Stimulated activated CD8-positive, alpha-beta memory T cell treated with anti-CD3 and anti-CD28 coated beads, Interleukin-12 subunit alpha, Interleukin-12 subunit beta, amount 100 ng/mL, for 24 hours (primary cell): ENCODE measurements around the gene LRRC28.

ENCODE experiments used
- DNase-seq: peaks from one replicate; pipeline ENCODE4 v3.0.0-alpha.2; 2020; ENCODE audit errors: extremely low read depth

The LRRC28 gene

DNA sequence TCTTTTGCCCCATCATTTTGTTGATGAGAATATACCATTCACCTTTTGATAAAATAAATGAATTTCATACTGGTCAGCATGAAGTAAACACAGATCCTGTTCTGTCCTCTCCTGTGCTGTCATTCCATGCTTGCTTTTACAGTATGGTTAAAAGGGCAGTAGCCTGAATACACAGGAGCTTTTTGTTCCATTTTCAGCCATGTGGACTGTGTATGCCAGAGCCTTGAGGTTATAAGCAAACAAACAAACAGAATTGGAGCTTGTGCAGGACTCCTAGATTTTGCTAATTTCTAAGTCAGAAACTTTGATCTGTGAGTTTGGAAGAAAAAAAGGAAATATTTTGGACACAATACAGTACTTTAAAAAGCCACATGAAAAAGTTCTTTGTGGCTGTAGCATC lies 91.9 kb downstream of the LRRC28 start:
- no peak for DNase-seq

DNA sequence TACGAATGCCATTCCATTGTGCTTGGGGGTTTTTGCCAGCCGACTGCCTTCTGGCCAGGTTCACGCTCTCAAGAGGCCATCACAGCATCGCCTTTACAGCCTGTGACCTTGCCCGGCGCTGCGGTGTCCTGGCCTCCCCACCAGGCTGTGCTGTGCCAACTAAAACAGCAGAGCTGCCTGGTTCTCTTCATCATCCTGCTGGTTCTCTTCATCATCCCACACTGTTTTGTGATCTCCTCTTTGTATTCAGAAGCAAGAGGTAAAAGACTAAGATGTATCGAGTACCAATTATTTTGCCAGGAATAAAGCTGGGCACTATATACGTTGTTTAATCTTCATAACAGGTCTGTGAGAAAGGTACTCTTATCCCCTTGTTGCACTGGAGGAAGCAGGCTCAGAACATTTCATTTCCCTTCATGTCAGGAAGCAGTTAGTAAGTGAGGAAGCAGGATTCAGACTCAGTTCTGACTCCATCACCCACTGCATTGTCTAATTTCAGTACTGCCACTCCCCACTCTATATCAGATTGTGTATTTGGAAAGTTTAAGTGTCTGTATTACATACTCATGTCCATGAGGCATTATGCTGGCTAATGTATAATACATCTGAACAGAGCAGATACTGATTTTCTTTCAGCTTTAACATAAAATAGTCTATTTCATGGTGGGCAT lies 92.7 kb downstream of the LRRC28 start:
- DNase-seq: no peak

DNA sequence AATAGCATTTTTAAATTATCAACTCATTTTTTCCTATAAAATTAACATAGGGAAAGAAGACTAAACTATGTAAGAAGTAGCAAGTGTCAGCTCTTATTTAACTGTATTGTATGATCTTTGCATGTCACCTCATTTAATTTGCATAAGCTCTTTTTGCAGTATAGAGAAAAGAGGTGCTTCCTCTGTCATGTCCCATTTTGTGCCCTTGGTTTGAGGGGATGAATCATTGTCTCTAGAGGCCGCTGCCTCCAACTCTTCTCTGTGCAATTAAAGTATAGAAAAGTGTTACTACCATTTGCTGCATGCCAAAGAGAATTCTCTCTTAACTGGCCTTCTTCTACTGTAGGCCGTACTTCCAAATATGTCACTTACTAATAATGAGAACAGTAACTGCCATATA lies 93.4 kb downstream of the LRRC28 start:
- DNase-seq: no peak

DNA sequence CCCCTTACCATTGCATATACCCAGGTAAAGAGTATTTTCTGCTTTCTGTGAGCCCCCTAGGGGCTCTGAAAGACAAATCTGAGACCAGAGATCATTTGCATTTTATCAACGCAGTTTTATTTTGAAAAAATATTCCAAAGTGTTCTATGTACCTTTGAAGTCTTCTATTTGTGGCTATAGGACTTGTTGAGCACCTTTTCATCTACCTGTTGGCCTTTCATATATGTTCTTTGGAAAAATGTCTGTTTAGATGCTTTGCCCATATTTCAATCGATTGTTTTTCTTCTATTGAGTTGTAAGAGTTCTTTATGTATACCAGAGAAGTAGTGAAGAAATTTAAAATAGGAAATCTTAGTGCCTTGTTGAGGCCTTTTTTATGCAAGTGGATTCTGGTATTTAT lies 94.0 kb downstream of the LRRC28 start:
- no peak for DNase-seq

DNA sequence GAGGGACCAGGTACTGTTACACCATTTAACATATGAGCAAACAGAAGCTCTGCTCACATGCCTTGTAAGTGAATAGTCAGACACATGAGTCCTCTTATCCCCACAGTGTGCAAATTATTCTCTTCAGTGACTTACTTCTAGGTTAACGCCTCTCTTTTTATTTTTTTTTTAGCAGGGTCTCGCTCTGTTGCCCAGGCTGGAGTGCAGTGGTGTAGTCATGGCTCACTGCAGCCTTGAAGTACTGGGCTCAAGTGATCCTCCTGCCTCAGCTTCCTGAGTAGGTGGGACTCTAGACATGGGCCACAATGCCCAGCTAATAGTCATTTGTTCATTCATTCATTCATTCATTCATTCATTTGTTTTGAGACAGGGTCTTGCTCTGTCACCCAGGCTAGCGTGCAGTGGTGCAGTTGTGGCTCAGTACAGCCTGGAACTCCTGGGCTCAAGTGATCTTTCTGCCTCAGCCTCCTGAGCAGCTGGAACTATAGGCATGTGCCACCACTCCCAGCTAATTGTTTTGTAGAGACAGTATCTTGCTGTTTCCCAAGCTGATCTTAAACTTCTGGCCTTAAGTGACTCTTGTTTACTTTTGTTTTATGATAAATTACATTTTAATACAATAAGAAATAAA lies 94.7 kb downstream of the LRRC28 start:
- no peak for DNase-seq

DNA sequence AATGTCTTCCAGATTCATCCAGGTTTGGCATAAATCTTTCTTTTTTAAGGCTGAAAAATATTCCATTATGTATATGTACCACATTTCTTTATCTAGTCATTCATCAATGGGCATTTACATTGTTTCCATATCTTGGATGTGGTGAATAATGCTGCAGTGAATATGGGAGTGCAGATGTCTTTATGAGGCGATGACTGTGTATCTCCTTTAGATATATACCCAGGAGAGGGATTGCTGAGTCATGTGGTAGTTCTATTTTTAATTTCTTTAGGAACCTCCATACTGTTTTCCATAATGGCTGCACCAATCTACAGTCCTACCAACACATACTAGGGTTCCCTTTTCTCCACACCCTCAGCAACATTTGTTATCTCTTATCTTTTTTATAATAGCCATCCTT lies 96.3 kb downstream of the LRRC28 start:
- DNase-seq: no peak

DNA sequence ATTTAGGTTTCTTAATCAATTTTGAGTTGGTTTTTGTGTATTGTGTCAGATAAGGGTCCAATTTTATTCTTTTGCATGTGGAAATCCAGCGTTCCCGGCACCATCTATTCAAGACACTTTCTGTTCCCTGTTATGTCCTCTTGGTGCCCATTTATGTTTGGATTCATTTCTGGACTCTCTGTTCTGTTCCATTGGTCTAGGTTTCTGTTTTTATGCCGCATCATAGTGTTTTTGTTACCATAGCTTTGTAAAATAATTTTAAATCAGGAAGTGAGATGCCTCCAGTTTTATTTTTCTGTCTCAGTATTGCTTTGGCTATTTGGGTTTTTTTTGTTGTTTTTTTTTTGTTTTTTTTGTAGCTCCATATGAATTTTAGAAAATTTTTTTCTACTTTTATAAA lies 97.1 kb downstream of the LRRC28 start:
- DNase-seq: no peak

DNA sequence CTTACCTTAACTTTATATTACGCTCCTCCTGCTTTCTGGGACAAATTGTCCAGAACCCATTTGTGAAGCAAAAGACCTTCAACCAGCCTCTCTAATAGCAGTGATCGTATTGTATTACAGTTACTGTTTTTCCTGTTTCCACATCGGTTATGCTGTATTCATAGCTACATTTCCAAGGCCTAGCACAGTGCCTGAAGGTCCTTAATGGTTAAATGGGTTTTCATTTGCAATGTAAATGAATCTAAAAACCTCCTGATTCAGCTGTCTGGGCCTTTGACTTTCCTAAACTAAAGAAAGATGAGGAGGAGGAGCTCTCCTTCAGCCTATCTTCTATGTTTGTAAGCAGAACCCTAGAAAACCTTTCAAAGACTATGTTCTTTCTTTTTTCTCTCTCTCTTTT lies 99.1 kb downstream of the LRRC28 start:
- no peak for DNase-seq

DNA sequence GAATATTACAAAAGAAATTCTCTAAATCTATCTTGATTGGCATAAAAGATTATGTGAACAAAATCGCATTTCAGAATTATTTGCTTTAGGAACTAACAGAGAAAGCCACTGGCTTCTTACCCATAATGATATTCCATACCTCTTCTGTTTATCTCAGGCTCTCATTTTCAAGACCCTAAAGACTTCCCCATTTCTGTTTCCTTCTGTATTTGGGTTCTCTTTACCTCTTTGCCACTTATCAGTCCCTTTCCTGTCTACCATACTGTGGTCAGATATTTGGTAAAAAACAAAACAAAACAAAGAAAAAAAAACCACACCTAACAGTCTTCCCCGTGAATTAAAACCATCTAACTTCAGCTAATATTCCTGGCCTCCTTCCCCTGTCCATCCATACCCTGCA lies 108.5 kb downstream of the LRRC28 start:
- no peak for DNase-seq

DNA sequence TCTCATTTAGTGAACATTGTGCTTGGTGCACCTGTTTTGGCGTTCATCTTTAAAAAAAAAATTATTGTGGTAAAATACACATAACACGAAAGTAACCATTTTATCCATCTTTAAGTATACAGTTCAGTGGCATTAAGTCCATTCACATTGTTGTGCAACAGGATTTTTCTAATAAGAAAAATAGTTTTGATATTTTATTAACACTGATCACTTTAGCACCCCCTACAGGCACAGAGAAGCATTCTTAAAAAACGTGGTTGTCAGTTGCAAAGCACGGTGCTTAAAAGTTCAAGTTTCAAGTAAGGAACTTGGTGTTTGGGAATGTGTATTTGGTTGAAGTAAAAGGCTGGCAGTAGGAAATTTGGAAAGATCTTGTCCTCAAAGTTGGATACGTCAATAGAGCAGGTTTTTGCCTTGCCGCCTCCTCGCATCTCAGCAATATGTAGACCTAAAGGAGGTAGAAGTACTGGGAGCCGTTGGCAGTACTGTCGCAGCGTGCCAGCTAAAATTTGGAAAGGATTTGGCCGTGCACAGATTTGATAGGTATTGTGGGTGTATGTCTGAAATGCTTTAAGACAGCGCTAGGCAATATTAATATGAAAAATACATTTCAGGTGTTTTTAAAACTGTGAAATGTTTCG lies 110.4 kb downstream of the LRRC28 start:
- DNase-seq: no peak

DNA sequence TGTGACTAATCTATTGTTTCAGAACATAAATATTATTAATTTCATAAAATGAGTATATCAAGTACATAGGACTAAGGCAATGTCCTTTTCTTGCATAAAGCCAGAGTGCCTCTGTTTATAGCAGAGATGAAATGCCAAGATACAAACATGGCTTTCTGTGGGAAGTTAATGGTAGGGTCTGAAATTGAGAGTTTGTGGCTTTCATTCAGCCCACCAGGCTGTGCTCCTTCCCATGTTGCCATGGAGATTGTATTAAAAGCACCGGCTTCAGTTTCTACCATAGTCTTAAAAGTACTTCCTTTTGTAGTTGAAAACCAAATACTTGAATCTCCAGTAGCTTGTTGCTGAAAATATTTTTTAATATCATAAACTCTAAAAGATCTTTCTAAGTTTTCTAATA lies 114.0 kb downstream of the LRRC28 start:
- DNase-seq: no peak

DNA sequence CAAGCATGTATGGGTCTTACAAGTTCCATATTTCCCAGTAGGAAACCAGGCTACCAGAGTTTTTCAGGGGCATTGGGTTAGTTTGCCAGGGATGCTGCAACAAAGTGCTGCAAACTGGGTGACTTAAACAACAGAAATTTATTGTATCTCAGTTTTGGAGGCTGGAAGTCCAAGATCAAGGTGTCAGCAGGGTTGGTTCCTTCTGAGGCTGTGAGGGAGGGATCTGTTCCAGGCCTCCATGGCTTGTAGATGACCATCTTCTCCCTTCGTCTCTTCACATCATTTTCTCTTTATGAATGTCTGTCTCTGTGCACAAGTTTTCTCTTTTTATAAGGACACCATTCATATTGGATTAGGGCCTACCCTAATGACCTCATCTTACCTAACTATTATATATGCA lies 114.7 kb downstream of the LRRC28 start:
- no peak for DNase-seq

DNA sequence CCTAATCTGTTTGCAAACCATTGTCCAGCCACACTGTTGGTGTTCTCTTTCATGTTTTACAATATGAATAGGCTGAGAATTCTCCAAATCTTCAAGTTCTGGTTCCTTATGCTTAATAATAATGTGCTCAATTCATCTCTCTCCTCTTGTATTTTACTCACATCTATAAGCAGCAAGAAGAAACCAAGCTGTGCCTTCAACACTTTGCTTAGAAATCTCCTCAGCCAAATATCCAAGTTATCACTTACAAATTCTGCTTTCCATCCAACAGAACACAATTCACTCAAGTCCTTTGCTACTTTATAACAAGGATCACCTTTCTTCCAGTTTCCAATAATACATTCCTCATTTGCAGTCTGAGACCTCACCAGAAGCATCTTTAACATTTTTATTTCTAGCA lies 117.5 kb downstream of the LRRC28 start:
- no peak for DNase-seq

DNA sequence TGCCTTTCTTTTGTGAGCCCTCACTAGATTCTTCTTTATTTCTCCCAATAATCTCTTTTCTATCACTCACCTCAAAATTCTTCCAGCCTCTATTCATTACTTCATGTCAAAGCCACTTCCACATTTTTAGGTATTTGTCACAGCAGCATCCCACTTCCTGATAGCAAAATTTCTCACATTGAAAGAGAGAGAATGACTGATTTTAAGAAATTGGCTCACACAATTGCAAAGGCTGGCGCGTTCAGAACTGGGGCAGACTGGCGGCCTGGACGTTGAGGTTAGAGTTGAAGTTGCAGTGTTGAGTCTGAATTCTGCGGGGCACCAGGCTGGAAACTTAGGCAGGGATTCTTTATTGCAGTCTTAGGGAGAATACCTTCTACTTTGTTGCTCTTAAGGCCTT lies 117.9 kb downstream of the LRRC28 start:
- no peak for DNase-seq

DNA sequence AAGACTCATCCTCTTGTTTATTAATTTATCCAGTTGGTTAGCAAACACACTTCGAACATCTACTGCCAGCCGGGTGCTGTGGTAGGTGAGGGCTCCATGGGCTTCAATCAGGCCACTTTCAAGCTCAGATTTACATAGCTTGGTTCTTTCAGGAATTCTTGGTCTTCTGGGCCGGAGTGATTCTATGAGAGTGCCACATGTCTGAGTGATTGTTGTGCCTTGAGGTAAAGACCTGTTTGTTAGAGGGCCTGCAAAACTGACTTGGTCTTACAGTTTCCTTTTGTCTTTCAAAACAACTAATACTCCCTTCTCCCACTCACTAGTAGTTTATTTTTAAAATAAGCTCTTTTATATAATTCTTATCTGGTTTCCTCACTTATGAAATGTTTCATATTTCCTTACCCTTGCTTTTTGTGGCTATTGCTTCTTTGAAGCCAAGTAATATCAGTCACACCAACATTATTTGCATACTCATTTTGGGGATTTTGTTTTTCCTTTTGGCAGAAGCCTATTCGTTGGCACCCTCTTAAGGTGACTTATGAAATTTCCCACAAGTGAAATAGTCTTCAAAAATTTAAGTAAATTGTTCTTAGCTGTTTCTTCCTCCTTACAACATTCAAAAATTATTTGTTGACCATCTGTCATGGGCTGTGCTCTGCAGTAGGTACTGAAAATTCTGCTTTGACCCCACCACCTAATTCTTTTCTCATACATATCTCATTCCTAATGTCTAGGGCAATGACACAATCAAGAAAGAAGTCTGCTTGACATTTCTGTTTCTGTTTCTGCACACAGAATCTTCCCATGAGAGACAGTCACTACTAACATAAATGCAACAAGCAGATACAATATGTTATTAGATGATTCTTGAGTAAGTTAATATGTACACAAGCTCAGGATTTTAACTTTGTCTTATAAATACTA lies 120.2 kb downstream of the LRRC28 start:
- DNase-seq: no peak

DNA sequence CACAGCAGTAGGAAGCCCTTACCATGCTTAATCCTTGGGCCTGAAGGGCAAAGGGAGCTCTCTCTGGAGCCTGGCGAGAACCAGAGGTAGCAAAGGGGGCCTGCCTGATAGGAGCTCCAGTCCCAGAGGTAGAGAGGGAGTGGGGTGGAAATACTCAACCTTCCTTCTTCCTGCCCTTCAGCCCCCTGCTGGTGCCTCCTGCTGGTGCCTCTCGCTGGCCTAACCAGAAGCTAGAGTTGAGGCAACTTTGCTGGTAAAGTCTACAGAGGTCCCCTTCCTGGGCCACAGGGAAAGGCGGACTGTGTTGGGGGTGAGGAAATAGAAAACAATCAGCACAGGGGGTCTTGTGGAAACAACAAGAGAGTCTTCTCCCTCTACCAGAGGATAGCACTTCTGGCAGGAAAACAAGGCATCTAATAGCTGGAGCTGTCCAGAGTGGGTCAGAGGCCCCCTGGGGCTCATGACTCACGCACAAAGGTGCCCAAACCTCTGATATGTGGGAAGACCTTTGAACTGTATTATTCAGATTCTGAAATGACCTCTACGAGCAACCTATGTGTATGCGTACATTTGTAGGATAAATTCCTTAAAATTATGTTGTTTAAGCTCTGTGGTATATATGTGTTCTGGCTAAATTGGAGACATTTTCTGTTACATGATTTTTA lies 133.9 kb downstream of the LRRC28 start:
- DNase-seq: no peak

DNA sequence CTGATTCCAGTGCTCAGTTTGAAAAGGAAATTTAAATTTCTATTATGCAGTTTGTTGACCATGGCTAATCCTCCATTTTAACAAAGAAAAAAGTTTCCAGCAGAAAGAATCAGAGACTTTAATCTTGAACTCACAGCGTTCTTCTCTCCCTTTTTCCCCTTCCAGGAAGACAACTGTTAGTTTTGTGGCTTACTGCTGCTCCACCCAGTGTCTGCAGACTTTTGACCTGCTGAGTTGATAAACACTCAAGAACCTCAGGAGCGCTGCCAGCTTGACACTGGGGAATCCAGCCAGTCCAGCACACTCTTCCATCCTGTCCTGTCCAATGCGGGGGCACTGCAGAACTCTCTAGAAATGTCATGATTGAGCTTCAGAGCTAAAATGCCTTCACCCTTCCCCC lies 134.6 kb downstream of the LRRC28 start:
- no peak for DNase-seq

DNA sequence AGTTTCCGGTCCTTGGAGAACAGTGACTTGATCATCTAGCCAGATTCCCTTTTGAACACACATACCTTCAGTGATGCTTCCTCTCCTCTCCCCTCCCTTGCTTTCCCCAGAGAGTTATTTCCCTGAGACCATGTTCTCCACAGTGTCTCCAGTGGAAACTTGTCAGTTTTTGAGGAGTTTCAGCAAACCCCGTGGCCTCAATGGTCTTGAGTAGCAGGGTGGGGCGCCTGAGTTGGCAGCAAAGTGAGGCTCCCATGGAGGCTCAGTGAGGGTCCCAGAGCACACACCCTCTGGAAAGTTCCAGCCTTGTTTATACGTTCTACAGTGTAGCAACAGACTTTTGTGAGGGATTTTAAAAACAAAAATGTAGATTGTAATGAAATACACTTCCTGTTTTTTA lies 135.1 kb downstream of the LRRC28 start:
- DNase-seq: no peak

DNA sequence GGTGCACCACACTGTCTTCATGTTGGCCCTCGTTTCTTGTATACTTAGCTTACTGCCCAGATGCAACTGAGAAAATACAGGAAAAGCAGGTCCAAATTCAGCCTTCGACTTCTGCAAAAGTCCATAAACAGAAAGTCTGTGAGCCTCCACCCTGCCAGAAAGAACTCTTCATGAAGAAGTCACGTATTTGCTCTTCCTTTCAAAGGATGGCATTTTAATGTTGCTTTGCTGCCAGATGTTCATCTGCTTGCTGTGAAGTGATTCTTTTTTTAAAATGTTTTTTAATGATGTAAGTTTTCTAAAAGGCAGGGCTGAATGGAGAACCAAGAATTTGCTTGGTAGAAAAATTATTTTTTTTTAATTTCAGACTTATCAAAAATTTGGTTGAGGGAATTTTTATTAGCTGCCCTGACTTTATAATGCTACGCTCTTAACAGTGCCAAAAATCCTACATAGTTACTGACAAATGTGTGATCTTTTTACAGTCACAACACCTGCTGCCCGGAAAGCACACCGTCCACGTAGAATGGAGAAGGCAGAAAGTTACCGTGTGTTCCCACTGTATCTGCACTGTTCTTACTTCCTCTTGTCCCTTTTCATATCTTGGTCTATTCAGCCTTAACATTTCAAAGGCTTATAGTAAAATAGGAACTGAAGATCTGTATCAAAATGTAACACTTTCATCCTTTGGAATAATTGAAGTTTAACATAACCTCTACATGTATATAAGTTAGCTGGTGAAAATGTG lies 136.3 kb downstream of the LRRC28 start:
- no peak for DNase-seq

DNA sequence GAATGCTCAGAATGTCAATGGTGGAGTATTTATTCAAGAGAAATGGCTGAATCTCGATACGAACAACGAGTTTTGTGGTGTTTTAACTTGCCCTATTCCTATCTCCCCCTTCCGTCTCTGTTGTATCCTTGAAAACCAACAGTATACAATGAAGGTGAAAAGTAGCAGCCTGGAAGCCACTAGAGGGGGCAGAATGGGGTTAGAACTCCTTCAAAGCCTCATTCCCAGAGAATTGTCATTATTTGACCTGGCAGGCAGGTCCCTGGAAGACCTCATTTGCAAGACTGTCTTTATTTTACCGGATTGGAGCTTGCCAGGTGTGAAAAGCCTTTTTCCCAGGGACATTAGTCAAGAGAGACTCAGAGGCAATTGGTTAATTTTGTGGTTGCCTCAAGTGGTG lies 139.4 kb downstream of the LRRC28 start:
- DNase-seq: no peak

DNA sequence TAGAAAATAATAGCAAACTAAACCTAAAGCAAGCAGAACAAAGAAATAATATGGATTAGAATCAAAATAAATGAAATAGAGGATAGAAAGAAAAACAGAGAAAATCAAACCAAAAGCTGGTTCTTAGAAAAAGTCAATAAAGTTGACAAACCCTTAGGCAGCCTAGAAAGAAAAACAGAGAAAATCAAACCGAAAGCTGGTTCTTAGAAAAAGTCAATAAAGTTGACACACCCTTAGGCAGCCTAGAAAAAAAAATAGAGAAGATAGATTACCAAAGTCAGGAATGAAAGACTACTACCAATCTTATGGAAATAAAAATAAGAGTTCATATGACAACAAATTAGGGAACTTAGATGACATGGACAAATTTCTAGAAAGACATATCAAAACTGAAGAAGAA lies 142.4 kb downstream of the LRRC28 start:
- no peak for DNase-seq
